Measurements from ENCODE around the gene PBX4.

GRCh38 chr19:19597809-19598306, 20.6 kb downstream of the PBX4 start:
- 0 out of 2 replicates have a peak, but pooled peaks have one; percentile 30 for TF ChIP-seq POLR2A (IDR thresholded peaks at IDR 0.05; ENCODE audit: low read depth, low read length)
- no peak for TF ChIP-seq TAF1 (IDR thresholded peaks at IDR 0.05; ENCODE audit: low read depth, low read length)
- TF ChIP-seq POLR2AphosphoS5 (IDR thresholded peaks at IDR 0.05; ENCODE audit: low read depth, low read length) = no peak
- TF ChIP-seq SPI1 (IDR thresholded peaks at IDR 0.05; ENCODE audit: low read depth, low read length) = no peak
- TF ChIP-seq POU2F2 (IDR thresholded peaks at IDR 0.05; ENCODE audit: low read depth, low read length) = 0 out of 2 replicates have a peak, but pooled peaks have one; percentile 27
- peak; percentile 66 for TF ChIP-seq PAX5 (IDR thresholded peaks at IDR 0.05; ENCODE audit: insufficient read depth, low read length, severe bottlenecking)
